Erythroblast (primary cell): ENCODE data around the gene AXIN1.

Experiments
- DNase-seq, 2 experiments: peaks; one replicate each; lab custom pipeline; 2025; lab: John Stamatoyannopoulos, UW
- GATA1 ChIP-seq: IDR thresholded peaks from 2 replicates; pipeline ENCODE4 v1.6.1; 2011; ENCODE audit warnings: low read depth, mild to moderate bottlenecking, control low read depth, low read length, moderate library complexity
- POLR2A ChIP-seq: IDR thresholded peaks from 2 replicates; pipeline ENCODE4 v1.6.1; 2011; ENCODE audit warnings: mild to moderate bottlenecking, low read length

AXIN1 gene

GRCh38 chr16:280991-281659 is 71.4 kb downstream of the AXIN1 start:
- no peak for DNase-seq
- no peak for TF ChIP-seq POLR2A
- TF ChIP-seq GATA1: no peak

DNA sequence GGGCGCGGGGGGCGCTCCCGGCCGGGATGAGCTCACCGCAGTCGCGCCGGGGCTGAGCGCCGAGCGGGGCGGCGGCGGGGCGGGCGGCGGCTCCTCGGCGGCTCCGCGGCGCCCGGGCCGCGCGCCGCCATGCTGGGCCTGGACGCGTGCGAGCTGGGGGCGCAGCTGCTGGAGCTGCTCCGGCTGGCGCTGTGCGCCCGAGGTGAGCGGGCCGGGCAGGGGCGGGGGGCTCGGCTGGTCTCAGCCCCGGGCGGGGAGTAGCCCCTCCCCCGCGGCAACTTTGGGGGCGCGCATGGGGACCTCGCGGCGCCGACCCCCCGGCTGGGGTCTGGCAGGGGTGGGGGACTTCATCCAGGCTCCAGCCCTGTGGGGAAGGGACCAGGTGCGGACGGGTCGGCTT is 72.0 kb downstream of the AXIN1 start, which contains the start of gene ARHGDIG:
ARHGDIG (plus strand) TSS at position 40 of the 400 bp plus-strand sequence; CDS start at position 130, 90 bp downstream.
- peak in 1 of 2 experiments; percentile 22 for DNase-seq
- TF ChIP-seq POLR2A: no peak
- no peak for TF ChIP-seq GATA1

DNA sequence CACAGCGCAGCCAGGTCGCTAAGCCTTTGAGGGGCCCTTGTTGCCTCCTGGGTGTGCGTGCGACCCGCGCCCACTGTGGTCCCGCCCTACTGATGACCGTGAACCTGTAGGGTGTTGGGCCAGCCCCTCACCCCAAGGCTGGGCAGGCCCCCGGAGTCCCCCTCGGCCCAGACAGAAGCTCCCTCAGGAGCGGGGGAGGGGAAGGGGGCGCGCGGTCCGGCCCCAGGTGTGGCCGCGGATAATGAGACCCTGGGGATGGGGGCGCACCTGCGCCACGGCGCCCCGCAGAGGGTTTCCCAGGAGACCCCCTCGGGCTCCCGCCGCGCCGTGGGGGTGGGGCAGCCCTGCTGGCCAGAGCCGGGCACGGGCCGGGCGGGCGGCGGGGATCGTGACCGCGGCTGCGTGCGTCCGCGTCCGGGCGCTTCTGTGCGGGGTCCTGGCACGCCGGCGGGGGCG is 72.5 kb downstream of the AXIN1 start:
- DNase-seq: no peak
- no peak for TF ChIP-seq GATA1
- TF ChIP-seq POLR2A: no peak

DNA sequence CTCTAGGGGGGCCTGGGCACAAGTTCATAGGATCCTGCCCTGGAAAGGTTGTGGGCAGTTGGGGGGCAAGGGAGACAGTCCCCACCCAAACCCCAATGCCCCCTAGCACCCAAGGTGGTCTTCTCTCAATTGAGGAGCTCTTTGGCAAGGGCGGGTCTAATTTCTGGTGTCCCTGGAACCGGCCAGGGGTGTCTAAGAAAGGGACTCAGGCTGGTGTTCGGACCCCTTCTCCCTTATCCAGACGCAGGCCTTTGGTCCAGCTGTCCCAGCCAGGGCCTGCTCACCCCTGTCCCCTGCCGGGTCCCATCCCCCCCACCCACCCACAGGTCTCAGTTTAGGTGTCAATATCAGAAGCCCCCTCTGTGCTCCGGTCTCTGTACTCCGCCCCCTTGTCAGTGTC is 73.0 kb downstream of the AXIN1 start:
- TF ChIP-seq GATA1 (no peak), POLR2A (no peak)
- DNase-seq: no peak

- DNase-seq: peak; percentile 71 to 81
- TF ChIP-seq GATA1: no peak
- no peak for TF ChIP-seq POLR2A
Measured at GRCh38 chr16:278863-279366, 73.6 kb downstream of the AXIN1 start.

GRCh38 chr16:276426-277077 is 76.0 kb downstream of the AXIN1 start:
- no peak for DNase-seq

GRCh38 chr16:275786-276232 is 76.7 kb downstream of the AXIN1 start, which contains the start of gene RGS11:
TSS of gene RGS11 (minus strand) at chr16:275944. CDS start at chr16:275911, 33 bp downstream.
- TF ChIP-seq GATA1 (no peak), POLR2A (no peak)
- no peak for DNase-seq

More at GRCh38 chr16:276426-277077, 76.0 kb downstream of the AXIN1 start:
- no peak for TF ChIP-seq POLR2A
- no peak for TF ChIP-seq GATA1

DNA sequence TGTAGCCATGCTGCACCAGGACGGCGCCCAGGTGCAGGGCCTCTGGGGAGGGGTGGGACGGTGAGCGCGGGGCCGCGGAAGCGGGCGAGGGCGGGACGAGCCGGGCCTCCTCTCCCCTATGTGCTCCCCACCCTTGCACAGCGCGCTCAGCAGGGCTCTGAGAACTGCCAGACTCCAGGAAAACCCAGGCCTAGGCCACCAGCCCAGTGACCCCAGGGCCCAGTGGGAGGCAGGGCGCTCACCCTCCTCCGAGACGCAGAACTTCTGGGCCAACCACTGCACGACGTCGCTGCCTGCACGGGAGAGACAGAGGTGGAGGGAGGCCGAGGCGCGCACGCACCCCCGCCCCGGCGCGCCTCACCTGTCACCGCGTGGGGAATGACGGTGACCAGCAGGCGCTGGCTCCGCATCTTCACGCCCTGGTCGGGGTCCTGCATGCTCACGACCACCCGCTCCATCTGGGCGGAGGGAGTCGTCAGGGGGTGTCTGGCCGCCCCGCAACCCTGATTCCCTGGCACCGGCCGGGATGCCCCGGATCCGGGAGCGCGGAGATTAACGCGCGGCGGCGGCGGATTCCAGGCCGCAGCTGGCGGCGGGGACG is 77.4 kb downstream of the AXIN1 start:
- TF ChIP-seq GATA1 (no peak), POLR2A (no peak)
- DNase-seq: no peak

GRCh38 chr16:273547-274421 is 78.7 kb downstream of the AXIN1 start:
- DNase-seq: no peak
- no peak for TF ChIP-seq GATA1

DNA sequence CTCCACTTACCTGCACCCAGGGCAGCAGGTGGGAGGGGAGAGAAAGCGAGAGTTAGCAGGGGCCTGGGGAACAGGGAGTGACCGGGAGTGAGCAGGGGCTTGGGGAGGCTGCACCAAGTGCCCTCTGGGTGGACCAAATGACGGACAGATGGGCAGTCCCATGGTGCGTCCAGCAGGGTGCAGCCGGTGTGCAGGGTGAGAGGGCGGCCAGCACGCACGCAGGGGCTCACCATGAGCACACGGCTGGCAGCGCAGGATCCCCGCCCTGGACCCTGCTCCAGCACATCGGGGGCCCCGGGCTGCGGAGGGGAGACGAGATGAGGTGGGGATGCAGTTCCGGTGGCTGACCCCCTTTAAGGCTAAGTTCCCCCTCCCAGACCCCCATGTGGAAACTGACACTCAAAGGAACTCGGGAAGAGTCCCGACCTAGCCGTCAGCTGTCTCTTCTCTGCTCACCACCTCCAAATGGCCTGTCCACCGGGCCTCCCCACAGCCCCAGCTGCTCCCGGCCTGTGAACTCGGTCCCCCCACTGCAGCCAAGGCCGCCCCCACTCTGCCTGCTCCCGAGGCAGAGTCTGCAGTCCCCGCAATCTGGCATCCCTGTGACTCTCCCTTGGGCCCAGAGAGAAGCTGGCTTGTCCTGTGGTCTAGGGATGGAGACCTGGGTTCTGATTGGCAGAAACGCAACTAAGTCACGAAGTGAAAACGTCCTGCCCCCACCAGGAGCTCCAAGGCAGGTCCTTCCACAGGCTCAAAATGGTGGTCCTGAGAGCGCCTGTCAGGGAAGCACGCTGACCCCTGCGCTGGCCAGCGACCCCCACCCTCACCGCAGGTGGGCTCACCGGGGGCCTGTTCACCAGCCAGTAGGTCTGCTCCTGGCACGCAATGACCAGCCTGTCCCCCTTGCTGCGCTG is 79.6 kb downstream of the AXIN1 start:
- no peak for DNase-seq
- TF ChIP-seq GATA1: no peak
- no peak for TF ChIP-seq POLR2A

DNA sequence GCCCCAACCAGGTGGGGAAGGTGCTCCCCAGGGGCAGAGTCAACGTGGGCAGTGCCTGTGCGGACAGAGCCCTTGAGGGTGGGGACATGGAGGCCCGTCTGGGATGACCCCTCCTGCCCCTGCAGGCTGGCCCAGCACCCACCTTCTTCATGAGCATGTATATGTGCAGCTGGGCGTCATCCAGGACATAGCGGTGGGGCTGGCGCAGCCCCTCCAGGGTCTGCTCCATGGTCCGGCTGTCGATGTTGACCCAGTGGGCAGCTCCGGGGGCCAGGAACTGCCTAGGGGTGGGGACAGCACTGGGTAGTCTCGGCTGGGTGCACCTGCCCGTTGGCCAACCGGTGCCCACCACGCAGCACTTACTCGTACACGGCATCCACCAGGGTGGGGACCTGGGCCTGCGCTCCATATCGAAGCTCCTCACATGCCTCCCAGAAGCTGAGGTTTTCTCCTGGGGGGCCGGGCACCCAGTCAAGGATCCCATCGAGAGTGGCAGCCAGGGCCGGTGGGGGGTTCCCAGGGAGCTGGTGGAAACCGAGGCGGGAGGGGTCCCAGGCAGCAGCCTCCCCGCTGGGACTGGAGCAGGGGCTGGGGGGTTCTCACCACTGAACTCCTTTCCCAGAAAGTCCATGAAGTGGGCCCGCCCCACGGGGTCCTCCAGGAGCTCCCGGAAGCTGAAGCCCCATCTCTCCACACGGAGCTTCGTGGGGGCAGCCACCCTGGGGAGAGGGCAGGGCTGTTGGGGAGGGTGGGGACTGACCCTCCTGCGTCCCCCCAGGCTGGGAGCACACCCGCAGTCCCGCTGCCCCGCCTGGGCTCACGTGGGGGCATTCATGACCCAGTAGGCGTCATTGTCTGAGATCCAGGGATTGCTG is 81.9 kb downstream of the AXIN1 start:
- TF ChIP-seq GATA1: no peak
- no peak for TF ChIP-seq POLR2A
- no peak for DNase-seq
